ENCODE data around the gene ANO1.
"Not testable (repeated sequence)": the region's sequence is repeated elsewhere in the genome, so short reads cannot be mapped to it uniquely, and the experiment has no call there.

The ANO1 gene

GRCh38 chr11:70218076-70218475 lies 140.0 kb downstream of the ANO1 start:
- DNase-seq = not testable (repeated sequence)

- no peak for DNase-seq
Measured at GRCh38 chr11:70220136-70220535, 142.0 kb downstream of the ANO1 start.

GRCh38 chr11:70220920-70221319 lies 142.8 kb downstream of the ANO1 start:
- DNase-seq = no peak

GRCh38 chr11:70225681-70226177 lies 147.6 kb downstream of the ANO1 start:
- DNase-seq = no peak

- no peak for DNase-seq
Measured at GRCh38 chr11:70226183-70226582, 148.1 kb downstream of the ANO1 start.

GRCh38 chr11:70226967-70227366 lies 148.8 kb downstream of the ANO1 start:
- peak; percentile 14 for DNase-seq

GRCh38 chr11:70229737-70230136 lies 151.6 kb downstream of the ANO1 start:
- DNase-seq = no peak

GRCh38 chr11:70230151-70230839 lies 152.2 kb downstream of the ANO1 start:
- DNase-seq = no peak

GRCh38 chr11:70230840-70231710 lies 153.0 kb downstream of the ANO1 start:
- no peak for DNase-seq

- DNase-seq = no peak
Measured at GRCh38 chr11:70233034-70233433, 154.9 kb downstream of the ANO1 start.

GRCh38 chr11:70233511-70233934 lies 155.4 kb downstream of the ANO1 start:
- no peak for DNase-seq

GRCh38 chr11:70233962-70234361 lies 155.8 kb downstream of the ANO1 start:
- DNase-seq = no peak
